H9 (cell line): ENCODE data around the gene ZNF300. TPM values are rescaled to one million over a fixed set of nuclear protein-coding genes. Genes with fewer than 3 reads are reported as not detected.

ENCODE experiments used
- DNase-seq: peaks from one replicate; pipeline ENCODE4 v3.0.0-alpha.2; 2017
- H2AFZ ChIP-seq: one replicate; pipeline ENCODE4 v1.6.1; 2013; ENCODE audit warnings: mild to moderate bottlenecking, low read length, control low read depth, moderate library complexity
- H2AK5ac ChIP-seq: 2 replicates; pipeline ENCODE4 v1.6.1; 2013; ENCODE audit warnings: low read length, control low read depth, mixed read lengths; ENCODE audit not compliant: insufficient read length
- H2BK120ac ChIP-seq: one replicate; pipeline ENCODE4 v1.6.1; 2013; ENCODE audit warnings: low read depth, mild to moderate bottlenecking, low read length, control low read depth, inconsistent platforms; ENCODE audit not compliant: poor library complexity, severe bottlenecking
- H2BK12ac ChIP-seq: 2 replicates; pipeline ENCODE4 v1.6.1; 2013; ENCODE audit warnings: low read length, control low read depth, mixed read lengths, low read depth; ENCODE audit not compliant: insufficient read length
- H2BK15ac ChIP-seq: 2 replicates; pipeline ENCODE4 v1.6.1; 2013; ENCODE audit warnings: low read depth, low read length, control low read depth
- H2BK20ac ChIP-seq: one replicate; pipeline ENCODE4 v1.6.1; 2013; ENCODE audit warnings: low read depth, mild to moderate bottlenecking, low read length, control low read depth, inconsistent platforms; ENCODE audit not compliant: poor library complexity, severe bottlenecking
- H2BK5ac ChIP-seq: 2 replicates; pipeline ENCODE4 v1.6.1; 2013; ENCODE audit warnings: low read length, control low read depth, mixed read lengths; ENCODE audit not compliant: insufficient read length
- H3K14ac ChIP-seq: 2 replicates; pipeline ENCODE4 v1.6.1; 2013; ENCODE audit warnings: low read length, control low read depth; ENCODE audit not compliant: insufficient read depth
- H3K18ac ChIP-seq: 2 replicates; pipeline ENCODE4 v1.6.1; 2013; ENCODE audit warnings: low read depth, mild to moderate bottlenecking, mixed read lengths, low read length, control low read depth; ENCODE audit not compliant: insufficient read length
- H3K23ac ChIP-seq: 2 replicates; pipeline ENCODE4 v1.6.1; 2013; ENCODE audit warnings: low read length, control low read depth, mixed read lengths, low read depth; ENCODE audit not compliant: insufficient read length
- H3K23me2 ChIP-seq: 2 replicates; pipeline ENCODE4 v1.6.1; 2013; ENCODE audit warnings: low read depth, mild to moderate bottlenecking, mixed read lengths, low read length, control low read depth; ENCODE audit not compliant: insufficient read length, poor library complexity, severe bottlenecking
- H3K27ac ChIP-seq: 2 replicates; pipeline ENCODE4 v1.5.1; 2013; ENCODE audit warnings: low read length, control low read depth, mixed read lengths, low read depth; ENCODE audit not compliant: insufficient read length
- H3K27me3 ChIP-seq: 2 replicates; pipeline ENCODE4 v1.6.1; 2013; ENCODE audit warnings: low read length, control low read depth, inconsistent platforms; ENCODE audit not compliant: insufficient read depth
- H3K4ac ChIP-seq: 2 replicates; pipeline ENCODE4 v1.6.1; 2013; ENCODE audit warnings: low read depth, mild to moderate bottlenecking, control low read depth, inconsistent platforms, low read length, moderate library complexity
- H3K4me1 ChIP-seq: 2 replicates; pipeline ENCODE4 v1.6.1; 2013; ENCODE audit warnings: low read length, control low read depth, inconsistent platforms; ENCODE audit not compliant: insufficient read depth
- H3K4me2 ChIP-seq: 2 replicates; pipeline ENCODE4 v1.6.1; 2013; ENCODE audit warnings: low read length, control low read depth, mixed read lengths; ENCODE audit not compliant: insufficient read length, insufficient read depth
- H3K56ac ChIP-seq: 2 replicates; pipeline ENCODE4 v1.6.1; 2013; ENCODE audit warnings: low read depth, mild to moderate bottlenecking, mixed read lengths, low read length, control low read depth; ENCODE audit not compliant: insufficient read length
- H3K79me1 ChIP-seq: 2 replicates; pipeline ENCODE4 v1.6.1; 2013; ENCODE audit warnings: low read depth, mild to moderate bottlenecking, moderate library complexity, low read length, control low read depth, inconsistent platforms; ENCODE audit not compliant: insufficient read depth, poor library complexity, severe bottlenecking
- H3K79me2 ChIP-seq: 2 replicates; pipeline ENCODE4 v1.6.1; 2013; ENCODE audit warnings: low read length, control low read depth, inconsistent platforms; ENCODE audit not compliant: insufficient read depth
- H3K9ac ChIP-seq: 2 replicates; pipeline ENCODE4 v1.6.1; 2013; ENCODE audit warnings: low read length, control low read depth, mixed read lengths; ENCODE audit not compliant: insufficient read length; ENCODE audit errors: extremely low read depth
- H3K9me3 ChIP-seq: one replicate; pipeline ENCODE4 v1.6.1; 2013; ENCODE audit warnings: low read depth, low read length, inconsistent platforms; ENCODE audit not compliant: control insufficient read depth
- H3T11ph ChIP-seq: one replicate; pipeline ENCODE4 v1.6.1; 2013; ENCODE audit warnings: mild to moderate bottlenecking, low read length, control low read depth, inconsistent platforms
- H4K20me1 ChIP-seq: one replicate; pipeline ENCODE4 v1.6.1; 2013; ENCODE audit not compliant: control insufficient read depth, insufficient read length, insufficient read depth
- H4K5ac ChIP-seq: 2 replicates; pipeline ENCODE4 v1.6.1; 2013; ENCODE audit warnings: low read depth, mild to moderate bottlenecking, mixed read lengths, low read length, control low read depth; ENCODE audit not compliant: insufficient read length
- H4K8ac ChIP-seq: replicated peaks from 2 replicates; pipeline ENCODE4 v1.6.1; 2013; ENCODE audit warnings: low read length, control low read depth, mixed read lengths, low read depth; ENCODE audit not compliant: insufficient read length
- H4K91ac ChIP-seq: 2 replicates; pipeline ENCODE4 v1.6.1; 2013; ENCODE audit warnings: low read depth, mild to moderate bottlenecking, moderate library complexity, mixed read lengths, low read length, control low read depth; ENCODE audit not compliant: insufficient read length
- H3K27ac Mint-ChIP-seq, 3 experiments: 2 replicates in 2 of 3; 3 replicates in 1 of 3; pipeline ENCODE4 v1.8.0; 2020 to 2021; ENCODE audit warnings: mixed read lengths in 3 of 3, mild to moderate bottlenecking in 1 of 3, moderate library complexity in 1 of 3
- H3K27me3 Mint-ChIP-seq: 2 replicates; pipeline ENCODE4 v1.8.0; 2021; ENCODE audit warnings: low read depth, mild to moderate bottlenecking, moderate library complexity, mixed read lengths
- H3K36me3 Mint-ChIP-seq, 3 experiments: 2 replicates in 2 of 3; 3 replicates in 1 of 3; pipeline ENCODE4 v1.8.0; 2020 to 2021; ENCODE audit warnings: low read depth in 3 of 3, mixed read lengths in 3 of 3; ENCODE audit not compliant: insufficient read depth in 1 of 3
- H3K4me1 Mint-ChIP-seq, 2 experiments: 2 replicates each; pipeline ENCODE4 v1.8.0; 2020; ENCODE audit warnings: mixed read lengths in 2 of 2
- H3K4me3 Mint-ChIP-seq, 2 experiments: 2 replicates in 1 of 2; 3 replicates in 1 of 2; pipeline ENCODE4 v1.8.0; 2020 to 2021; ENCODE audit warnings: mild to moderate bottlenecking in 2 of 2, mixed read lengths in 2 of 2, moderate library complexity in 1 of 2
- H3K9me3 Mint-ChIP-seq, 2 experiments: 2 replicates in 1 of 2; 3 replicates in 1 of 2; pipeline ENCODE4 v1.8.0; 2020; ENCODE audit warnings: mild to moderate bottlenecking in 2 of 2, mixed read lengths in 2 of 2, moderate library complexity in 1 of 2
- WGBS: extraction: QIAGEN DNeasy Blood & Tissue Kit; methylation state at CpG from one replicate; pipeline ENCODE4 v1.1.7; 2013; ENCODE audit warnings: missing lambda C conversion rate, low lambda C conversion rate, mixed read lengths; ENCODE audit not compliant: insufficient read length; ENCODE audit errors: extremely low coverage; 5-methylcytosine and 5-hydroxymethylcytosine counted together
- total RNA-seq: library from RNA; stranded (reverse); gene quantifications from 2 replicates; pipeline ENCODE4 v1.2.1, GENCODE V29; 2021
- TF ChIP-seq, protein P1 (sequence below): fragments of 200-600 bp; sonication (generic); conservative IDR thresholded peaks from 3 replicates; pipeline ENCODE4 v1.8.0; 2021; ENCODE audit warnings: antibody characterized with exemption, mild to moderate bottlenecking

The ZNF300 gene
- total RNA-seq, 1 experiment from 2014 or later, result 7.7 TPM

DNA sequence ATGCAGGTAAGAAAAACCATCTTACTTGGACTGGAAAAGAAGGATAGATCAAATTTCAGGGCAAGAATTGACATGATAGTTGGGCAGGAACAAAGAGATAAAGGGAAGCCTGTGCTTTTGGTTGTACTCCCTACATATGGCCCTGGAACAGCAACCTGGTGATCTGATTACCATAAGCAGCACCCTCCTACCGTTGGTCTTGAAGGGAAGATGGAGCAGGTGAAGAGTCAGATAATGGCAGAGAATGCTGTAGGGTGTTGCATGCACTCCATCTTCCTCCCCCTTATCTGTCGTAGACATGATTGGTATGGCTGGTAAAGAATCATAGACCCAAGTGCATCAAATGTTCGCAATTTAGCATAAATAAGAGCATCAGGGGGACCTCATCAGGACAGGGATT, 53.7 kb downstream of the ZNF300 start:
- Mint-ChIP-seq H3K27ac (no peak overlapping the region), H3K27me3 (peaks cover 10% of the 10 kb centered on the region), H3K4me3 (no peak overlapping the region), H3K9me3 (peaks cover 0 to 7% of the 10 kb centered on the region in 2 experiments; a peak in 2 of 5 replicates), H3K36me3 (no peaks in the 10 kb centered on the region; a peak in 1 of 7 replicates), H3K4me1 (peaks cover 7 to 8% of the 10 kb centered on the region in 2 experiments)
- H4K8ac ChIP-seq, result no peak overlapping the region
- no peak overlapping the region for H2BK120ac ChIP-seq
- no peak overlapping the region for H3K56ac ChIP-seq
- H3K27me3 ChIP-seq, result no peaks in the 10 kb centered on the region
- H3T11ph ChIP-seq, result no peak overlapping the region
- no peak overlapping the region for H2BK12ac ChIP-seq
- no peak overlapping the region for H4K91ac ChIP-seq
- DNase-seq, result no peak
- H2AK5ac ChIP-seq, result no peak overlapping the region
- WGBS, result no CpG with 5 or more reads among the region's 3 CpGs
- H3K79me1 ChIP-seq, result no peaks in the 10 kb centered on the region
- TF ChIP-seq, protein P1, sequence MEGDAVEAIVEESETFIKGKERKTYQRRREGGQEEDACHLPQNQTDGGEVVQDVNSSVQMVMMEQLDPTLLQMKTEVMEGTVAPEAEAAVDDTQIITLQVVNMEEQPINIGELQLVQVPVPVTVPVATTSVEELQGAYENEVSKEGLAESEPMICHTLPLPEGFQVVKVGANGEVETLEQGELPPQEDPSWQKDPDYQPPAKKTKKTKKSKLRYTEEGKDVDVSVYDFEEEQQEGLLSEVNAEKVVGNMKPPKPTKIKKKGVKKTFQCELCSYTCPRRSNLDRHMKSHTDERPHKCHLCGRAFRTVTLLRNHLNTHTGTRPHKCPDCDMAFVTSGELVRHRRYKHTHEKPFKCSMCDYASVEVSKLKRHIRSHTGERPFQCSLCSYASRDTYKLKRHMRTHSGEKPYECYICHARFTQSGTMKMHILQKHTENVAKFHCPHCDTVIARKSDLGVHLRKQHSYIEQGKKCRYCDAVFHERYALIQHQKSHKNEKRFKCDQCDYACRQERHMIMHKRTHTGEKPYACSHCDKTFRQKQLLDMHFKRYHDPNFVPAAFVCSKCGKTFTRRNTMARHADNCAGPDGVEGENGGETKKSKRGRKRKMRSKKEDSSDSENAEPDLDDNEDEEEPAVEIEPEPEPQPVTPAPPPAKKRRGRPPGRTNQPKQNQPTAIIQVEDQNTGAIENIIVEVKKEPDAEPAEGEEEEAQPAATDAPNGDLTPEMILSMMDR, result no peak
- no peak overlapping the region for H2AFZ ChIP-seq
- H3K9ac ChIP-seq, result no peak overlapping the region
- H3K27ac ChIP-seq, result no peak overlapping the region
- H2BK15ac ChIP-seq, result no peak overlapping the region
- no peak overlapping the region for H2BK20ac ChIP-seq
- H4K20me1 ChIP-seq, result no peaks in the 10 kb centered on the region
- H3K79me2 ChIP-seq, result no peaks in the 10 kb centered on the region
- H3K23ac ChIP-seq, result no peak overlapping the region
- no peaks in the 10 kb centered on the region for H3K23me2 ChIP-seq
- no peak overlapping the region for H3K18ac ChIP-seq
- H3K9me3 ChIP-seq, result no peaks in the 10 kb centered on the region
- no peak overlapping the region for H3K4ac ChIP-seq
- H3K14ac ChIP-seq, result no peak overlapping the region
- no peaks in the 10 kb centered on the region for H3K4me1 ChIP-seq
- no peak overlapping the region for H3K4me2 ChIP-seq
- H2BK5ac ChIP-seq, result no peak overlapping the region
- no peak overlapping the region for H4K5ac ChIP-seq
